OCI-M1 (cell line): ENCODE measurements around the gene RTN4.

Experiments used
- DNase-seq: peaks from one replicate; lab custom pipeline; 2025; lab: John Stamatoyannopoulos, UW

RTN4 gene

DNA sequence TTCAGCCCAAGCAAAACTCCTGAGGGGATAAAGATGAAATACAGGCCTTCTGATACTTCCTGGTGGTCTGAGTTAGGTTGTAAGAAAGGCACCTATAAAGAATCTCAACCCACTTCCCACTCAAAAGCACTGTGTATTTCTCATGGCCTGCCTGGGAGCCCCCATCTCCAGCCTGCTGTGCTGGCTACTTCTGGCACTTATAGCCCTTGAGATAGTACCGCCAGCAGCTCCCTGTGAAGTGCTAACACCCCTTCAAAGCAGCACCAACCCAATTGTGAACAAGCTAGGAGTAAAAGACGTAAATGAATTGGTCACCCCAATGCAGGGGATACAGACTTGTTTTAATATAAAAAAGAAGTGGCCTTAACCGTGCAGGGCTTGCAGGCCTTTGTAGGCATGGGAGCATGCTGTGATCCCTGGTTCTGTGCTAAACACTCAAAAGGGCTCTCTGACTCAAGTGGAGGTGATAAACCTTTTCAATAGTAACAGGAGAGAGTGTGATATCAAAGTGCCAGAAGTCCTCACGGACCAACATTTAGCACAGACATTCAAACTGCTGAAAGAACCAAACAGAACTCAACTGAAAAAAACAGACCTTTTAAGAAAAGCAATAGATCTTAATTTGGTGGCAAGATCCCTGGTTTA, 80.8 kb downstream of the RTN4 start:
- DNase-seq = no peak

DNA sequence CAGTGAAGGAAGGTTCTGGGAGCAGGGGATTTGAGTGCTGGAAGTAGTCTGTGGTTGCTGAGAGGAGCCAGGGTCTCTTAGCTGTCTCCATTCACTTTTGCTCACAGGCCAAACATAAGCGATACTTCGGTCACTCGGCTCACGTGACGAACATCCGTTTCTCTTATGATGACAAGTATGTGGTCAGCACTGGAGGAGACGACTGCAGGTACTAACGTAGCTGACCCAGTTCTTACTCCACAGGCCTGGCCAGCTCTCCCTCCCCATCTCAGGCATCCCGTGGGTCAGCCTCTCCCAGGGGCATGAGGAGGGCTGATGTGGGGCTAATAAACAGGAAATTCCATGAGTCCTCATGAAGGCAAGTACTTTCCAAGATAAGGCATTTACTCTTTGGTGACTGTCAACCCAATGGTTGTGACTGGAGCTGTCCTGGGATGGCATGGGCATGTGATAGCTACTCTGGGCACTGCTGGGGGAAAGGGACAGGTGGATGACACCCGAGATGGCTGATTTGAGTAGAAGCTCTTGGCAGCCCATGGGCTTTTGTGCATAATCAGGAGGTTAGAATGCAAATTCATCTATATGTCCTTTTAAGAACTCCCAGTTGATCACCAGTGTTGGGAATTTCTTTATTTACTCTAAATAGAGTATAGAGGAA, 81.6 kb downstream of the RTN4 start:
- no peak for DNase-seq

DNA sequence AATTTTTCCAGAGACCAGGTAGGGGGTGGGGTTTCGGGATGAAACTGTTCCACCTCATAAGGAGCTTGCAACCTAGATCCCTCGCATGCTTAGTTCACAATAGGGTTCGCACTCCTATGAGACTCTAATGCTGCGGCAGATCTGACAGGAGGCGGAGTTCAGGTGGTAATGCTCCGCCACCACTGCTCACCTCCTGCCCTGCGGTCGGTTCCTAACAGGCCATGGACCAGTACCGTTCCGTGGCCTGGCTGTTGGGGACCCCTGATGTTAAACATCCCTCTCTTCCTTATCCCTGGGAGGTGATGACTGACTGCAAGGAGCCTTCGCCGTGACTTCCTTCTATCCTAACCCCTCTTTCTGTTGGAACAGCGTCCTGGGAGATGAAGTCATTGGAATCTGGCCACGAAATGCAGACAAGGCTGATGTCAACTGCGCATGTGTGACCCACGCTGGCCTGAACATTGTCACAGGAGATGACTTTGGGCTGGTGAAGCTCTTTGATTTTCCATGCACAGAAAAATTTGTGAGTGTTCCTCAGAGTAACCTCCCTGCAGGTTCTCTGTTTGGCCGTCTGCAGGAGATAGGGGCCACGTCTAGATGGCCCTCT, 82.4 kb downstream of the RTN4 start:
- no peak for DNase-seq

DNA sequence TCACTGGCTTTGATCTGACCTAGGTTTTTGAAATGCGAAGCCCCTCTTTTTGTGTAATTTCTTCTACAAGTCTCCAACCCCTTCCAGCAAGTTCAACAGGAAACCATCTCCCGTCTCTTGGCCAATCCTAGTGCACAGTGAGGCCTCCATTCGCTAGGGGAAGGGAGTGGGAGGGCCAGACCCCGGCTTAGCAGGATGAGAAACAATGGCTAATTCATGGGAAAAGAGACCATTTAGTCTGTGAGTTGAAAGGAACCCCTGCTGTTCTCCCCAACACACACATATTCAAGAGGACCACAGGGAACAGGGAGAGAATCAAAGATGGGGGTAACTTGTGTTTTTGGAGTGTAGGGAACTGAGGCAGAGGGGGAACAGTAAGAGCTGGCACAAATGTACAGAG, 83.0 kb downstream of the RTN4 start:
- DNase-seq = no peak

GRCh38 chr2:54966837-54967236, 83.4 kb downstream of the RTN4 start:
- DNase-seq = no peak

DNA sequence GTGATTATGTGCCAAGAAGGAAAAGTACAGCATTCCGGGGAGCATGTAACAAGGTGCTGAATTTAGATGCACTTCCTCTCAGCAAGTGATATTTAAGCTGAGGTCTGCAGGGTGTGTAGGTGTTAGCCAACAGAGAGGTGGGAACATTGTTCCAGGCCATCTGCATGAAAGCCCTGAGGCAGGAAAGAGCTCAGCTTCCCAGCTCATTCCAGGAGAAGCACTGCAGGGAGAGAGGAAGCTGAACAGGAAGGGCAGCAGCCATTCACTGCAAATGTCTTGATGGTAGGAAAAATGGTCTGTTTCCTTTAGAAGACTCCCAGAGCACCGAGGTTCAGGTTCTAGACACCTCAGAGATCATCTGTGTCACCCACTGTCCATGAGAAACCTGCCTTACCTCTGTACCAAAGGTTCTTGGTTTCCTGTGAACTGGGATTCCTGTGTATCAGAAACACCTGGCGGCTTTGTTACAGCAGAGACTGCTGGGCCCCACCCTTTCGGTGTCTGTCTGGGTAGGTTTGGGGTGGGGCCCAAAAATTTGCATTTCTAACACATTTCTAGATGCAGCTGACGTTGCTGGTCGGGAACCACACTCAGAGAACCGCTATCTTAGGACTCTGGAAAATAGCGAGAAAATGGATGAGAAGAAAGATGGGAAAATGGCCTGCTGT, 84.0 kb downstream of the RTN4 start:
- no peak for DNase-seq

DNA sequence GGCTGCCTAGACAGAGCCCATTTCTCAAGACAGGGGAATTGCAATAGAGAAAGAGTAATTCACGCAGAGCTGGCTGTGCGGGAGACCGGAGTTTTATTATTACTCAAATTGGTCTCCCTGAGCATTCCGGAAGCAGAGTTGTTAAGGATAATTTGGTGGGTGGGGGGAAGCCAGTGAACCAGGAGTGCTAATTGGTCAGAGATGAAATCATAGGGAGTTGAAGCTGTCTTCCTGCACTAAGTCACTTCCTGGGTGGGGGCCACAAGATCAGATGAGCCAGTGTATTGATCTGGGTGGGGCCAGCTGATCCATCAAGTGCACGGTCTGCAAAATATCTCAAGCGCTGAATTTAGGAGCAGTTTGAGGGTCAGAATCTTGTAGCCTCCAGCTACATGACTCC, 84.8 kb downstream of the RTN4 start:
- no peak for DNase-seq

GRCh38 chr2:54964816-54965215, 85.4 kb downstream of the RTN4 start:
- DNase-seq = no peak

DNA sequence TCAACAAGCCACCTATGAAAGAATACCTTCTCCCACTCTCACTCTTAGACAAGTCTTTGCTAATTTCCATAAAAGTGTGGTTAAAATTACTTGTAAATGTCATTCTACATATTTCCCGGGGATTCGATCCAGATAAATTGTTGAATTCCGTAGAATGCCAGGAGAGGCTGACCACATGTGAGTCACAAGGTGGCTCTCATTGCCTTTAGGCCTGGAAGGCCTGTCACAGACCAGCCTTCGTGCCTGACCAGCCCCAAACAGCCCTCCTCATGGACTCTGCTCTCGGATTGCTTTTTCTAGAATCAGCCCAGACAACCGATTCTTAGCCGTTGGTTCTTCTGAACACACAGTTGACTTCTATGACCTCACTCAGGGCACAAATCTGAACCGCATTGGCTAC, 86.0 kb downstream of the RTN4 start:
- no peak for DNase-seq

GRCh38 chr2:54963476-54963875, 86.8 kb downstream of the RTN4 start:
- DNase-seq = no peak

DNA sequence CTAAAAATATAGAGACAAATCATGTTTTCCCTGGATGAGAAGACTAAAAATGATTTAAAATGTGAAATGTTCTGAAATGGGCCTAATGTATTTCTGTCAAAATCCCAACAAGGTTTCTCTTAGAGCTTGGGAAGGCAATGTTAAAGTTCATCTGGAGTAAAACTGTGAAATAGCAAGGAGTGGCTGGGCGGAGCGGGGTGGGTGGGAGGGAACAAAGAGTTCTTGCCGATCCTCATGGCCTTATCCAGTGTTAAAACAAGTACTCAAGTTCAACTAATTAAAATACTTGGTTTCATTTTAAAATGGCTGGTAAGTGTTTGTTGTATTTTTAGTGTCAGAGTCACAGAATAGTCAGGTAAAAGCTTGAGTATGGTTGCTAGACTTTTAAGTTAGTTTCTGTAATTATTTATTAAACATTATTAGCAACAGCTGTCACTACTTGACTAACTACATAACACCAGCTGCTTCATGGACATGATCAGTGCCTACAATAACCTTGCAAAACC, 87.3 kb downstream of the RTN4 start:
- DNase-seq = no peak

GRCh38 chr2:54962511-54962910, 87.7 kb downstream of the RTN4 start:
- DNase-seq = no peak

- no peak for DNase-seq
Observed at GRCh38 chr2:54960164-54960563, 90.1 kb downstream of the RTN4 start.

DNA sequence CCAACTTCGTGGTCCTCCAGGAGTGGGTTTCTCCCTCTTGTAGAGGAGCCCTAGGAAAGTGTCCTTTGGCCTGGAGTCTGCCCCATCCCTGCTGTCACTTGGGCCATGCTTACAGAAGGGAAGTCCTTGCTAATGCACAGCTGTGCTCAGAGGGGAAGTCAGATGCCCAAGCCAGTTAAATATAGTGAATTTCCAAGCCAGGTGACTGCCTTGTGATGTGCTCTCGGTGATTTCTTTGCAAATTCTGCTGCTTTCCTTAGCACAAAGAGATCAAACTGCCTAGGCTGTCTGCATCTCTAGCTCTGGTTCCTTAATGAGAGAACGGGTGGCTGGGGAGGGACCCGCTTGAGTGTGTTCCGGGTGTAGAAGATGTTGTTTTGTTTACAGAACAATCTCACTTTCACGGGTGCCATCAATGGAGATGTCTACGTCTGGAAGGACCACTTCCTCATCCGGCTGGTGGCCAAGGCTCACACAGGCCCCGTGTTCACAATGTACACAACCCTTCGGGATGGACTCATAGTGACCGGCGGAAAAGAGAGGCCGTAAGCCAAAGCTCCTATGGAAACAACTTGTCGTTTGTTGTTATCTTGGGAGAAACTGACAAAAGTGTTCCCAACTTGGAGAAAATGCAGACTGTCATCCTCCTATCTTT, 91.4 kb downstream of the RTN4 start:
- DNase-seq = no peak

DNA sequence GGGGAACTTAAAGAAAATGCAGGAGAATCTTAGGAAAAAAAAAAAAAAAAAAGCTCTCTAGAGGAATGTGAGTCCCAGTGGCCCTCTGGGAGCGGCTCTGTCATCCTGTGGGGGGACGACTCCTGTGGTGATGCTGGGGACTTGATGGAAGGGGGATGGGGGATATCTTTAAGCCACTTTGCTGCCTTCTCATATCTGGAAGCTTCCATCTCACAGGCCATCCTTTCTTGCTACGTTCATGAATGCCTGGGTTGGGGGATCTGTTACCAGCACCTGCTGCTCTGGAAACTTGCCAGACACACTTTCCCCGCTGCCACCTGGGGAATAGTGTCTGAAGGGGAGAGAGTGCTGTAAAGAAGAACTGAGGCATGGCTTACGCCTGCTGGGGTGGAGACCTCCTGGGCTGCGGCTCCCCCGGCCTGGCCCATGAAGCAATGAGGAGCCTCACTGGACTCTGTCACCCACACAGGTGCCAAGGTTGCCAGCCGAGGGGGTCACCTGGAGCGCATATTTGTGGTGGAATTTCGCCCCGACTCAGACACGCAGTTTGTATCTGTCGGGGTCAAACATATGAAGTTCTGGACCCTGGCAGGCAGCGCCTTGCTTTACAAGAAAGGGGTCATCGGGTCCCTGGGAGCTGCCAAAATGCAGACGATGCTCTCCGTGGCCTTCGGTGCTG, 92.8 kb downstream of the RTN4 start:
- DNase-seq = no peak

GRCh38 chr2:54956111-54956627, 94.1 kb downstream of the RTN4 start:
- DNase-seq = peak; percentile 45

DNA sequence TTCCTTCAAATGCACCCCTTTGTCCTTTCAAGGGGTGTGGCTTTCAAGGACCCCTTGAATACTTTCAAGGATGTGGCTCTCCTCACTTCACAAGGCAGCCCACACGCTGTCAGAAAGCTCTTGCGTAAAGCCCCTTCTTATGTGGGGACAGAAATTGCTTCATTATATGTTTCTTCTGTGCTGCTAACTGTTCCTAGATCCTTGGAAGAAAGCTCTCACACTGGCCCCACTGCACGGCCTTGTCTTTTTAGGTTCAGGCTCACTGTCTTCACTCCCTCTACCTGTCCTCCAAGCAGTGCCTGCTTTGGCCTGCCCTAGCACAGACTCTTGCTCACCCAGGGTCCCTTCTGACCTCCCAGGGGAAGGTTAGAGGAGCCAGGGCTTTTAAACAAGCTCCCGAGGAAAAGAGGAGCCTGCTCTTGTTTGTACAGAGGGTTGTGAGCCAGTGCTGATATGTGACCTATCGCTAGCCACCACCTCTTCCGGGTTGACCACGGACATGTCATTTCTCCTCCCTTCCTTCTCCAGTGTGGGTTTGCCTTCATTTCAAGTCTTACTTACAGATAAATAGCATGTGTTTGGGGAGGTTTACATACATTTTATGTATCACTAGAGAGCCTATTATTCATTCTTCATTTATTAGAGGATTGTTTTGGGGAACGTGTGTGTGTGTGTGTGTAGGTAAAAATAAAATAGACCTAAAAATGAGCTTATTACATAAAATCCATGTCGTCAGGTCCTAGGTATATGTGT, 94.7 kb downstream of the RTN4 start:
- DNase-seq = peak; percentile 73

- no peak for DNase-seq
Observed at GRCh38 chr2:54954705-54955357, 95.4 kb downstream of the RTN4 start.

GRCh38 chr2:54954158-54954557, 96.1 kb downstream of the RTN4 start:
- no peak for DNase-seq

DNA sequence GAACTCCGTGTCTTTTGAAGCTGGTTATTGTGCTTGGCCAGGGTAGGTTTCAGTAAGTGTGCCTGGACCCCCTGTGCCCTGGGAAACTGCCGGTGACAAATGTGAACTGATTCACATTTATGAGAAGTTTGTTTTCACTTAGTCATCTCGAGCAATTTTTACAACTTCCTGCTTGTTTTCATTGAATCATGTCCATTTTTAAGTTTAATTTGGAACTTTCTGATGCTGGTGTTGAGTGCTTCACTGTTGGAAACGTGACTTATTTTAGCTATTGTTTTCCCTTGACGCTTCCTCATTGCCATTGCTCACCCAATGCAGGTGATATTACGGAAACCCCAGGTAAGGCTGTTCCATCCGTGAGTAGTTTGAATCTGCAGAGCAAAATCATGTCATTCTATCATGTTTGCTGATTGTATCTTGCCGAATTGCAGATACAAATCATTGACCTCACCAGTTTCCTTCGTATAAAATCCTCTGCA, 97.2 kb downstream of the RTN4 start:
- DNase-seq = no peak
